ENCODE results near the gene GRM5.

- no peak for TF ChIP-seq CTCF (IDR thresholded peaks at IDR 0.05; ENCODE audit: low read depth, low read length, missing input control)
- no peak for TF ChIP-seq REST (IDR thresholded peaks at IDR 0.05)
- TF ChIP-seq HNF4G (IDR thresholded peaks at IDR 0.05) = no peak
- no peak for TF ChIP-seq MAX (IDR thresholded peaks at IDR 0.05)
- TF ChIP-seq RXRA (IDR thresholded peaks at IDR 0.05) = no peak
These were observed 544.4 kb downstream of the GRM5 start for GRCh38 chr11:88521399-88521798.
